Sigmoid colon (tissue), 7 donors: Measurements from ENCODE around the gene TMEM144. TPM values are rescaled to one million over a fixed set of nuclear protein-coding genes. Genes with fewer than 3 reads are reported as not detected.

ENCODE experiments used
- DNase-seq: peaks from one replicate; pipeline ENCODE4 v3.0.0-alpha.2; 2019
- H3K27ac ChIP-seq, 4 donors: fragments of 200-600 bp; sonication (generic); one replicate each; pipeline ENCODE4 v1.5.1; 2016 to 2019; ENCODE audit warnings: mild to moderate bottlenecking in 1 of 4
- H3K27me3 ChIP-seq, 3 donors: fragments of 200-600 bp; sonication (generic); one replicate each; pipeline ENCODE4 v1.5.1; 2019; ENCODE audit warnings: mild to moderate bottlenecking in 1 of 3
- H3K36me3 ChIP-seq, 4 donors: fragments of 200-600 bp; sonication (generic); one replicate each; pipeline ENCODE4 v1.5.1; 2016 to 2019
- H3K4me1 ChIP-seq, 4 donors: fragments of 200-600 bp; sonication (generic); one replicate each; pipeline ENCODE4 v1.5.1; 2017 to 2019
- H3K4me3 ChIP-seq, 4 donors: fragments of 200-600 bp; sonication (generic); one replicate each; pipeline ENCODE4 v1.5.1; 2017 to 2019; ENCODE audit warnings: mild to moderate bottlenecking in 2 of 4, moderate library complexity in 1 of 4
- H3K9me3 ChIP-seq, 4 donors: fragments of 200-600 bp in 3 of 4; sonication (generic) in 3 of 4; one replicate each; pipeline versions ENCODE4 v1.5.1 to v1.6.1; 2013 to 2019
- EP300 ChIP-seq, 4 donors: sonication (generic); formaldehyde crosslinking; IDR thresholded peaks; one replicate each; pipeline ENCODE4 v1.6.1; 2017; ENCODE audit warnings: antibody characterized with exemption in 4 of 4
- POLR2A ChIP-seq, 2 donors: fragments of 450-650 bp; IDR thresholded peaks; one replicate each; pipeline ENCODE4 v1.6.1; 2016; ENCODE audit warnings: antibody characterized with exemption in 2 of 2, mild to moderate bottlenecking in 2 of 2, moderate library complexity in 2 of 2
- POLR2AphosphoS5 ChIP-seq, 4 donors: sonication (generic); formaldehyde crosslinking; IDR thresholded peaks; one replicate each; pipeline ENCODE4 v1.6.1; 2017; ENCODE audit warnings: antibody characterized with exemption in 4 of 4
- WGBS, 2 donors: extraction: QIAGEN DNeasy Blood & Tissue Kit; methylation state at CpG; one replicate each; pipeline ENCODE4 v1.1.7; 2013; 5-methylcytosine and 5-hydroxymethylcytosine counted together
- intact Hi-C: fragments of 100-400 bp; cut with DNase I; formaldehyde crosslinking; loops from one replicate; pipeline ENCODE4 v1.15.1; 2023
- polyA plus RNA-seq, 3 donors: library from polyadenylated mRNA; stranded (reverse); fragments of 200-250 nt; gene quantifications; one replicate each; pipeline ENCODE4 v1.2.3, GENCODE V29; 2013
- total RNA-seq, 4 donors: library from RNA; depleted of rRNA; stranded (reverse); fragments of >200 nt; gene quantifications; one replicate each; pipeline ENCODE4 v1.1.0, GENCODE V29; 2016
- TF ChIP-seq, protein P1 (sequence below), 4 experiments: fragments of 450-650 bp in 3 of 4; fragments of 200-600 bp in 1 of 4; IDR thresholded peaks; one replicate each; pipeline ENCODE4 v1.5.1; 2016 to 2019; ENCODE audit warnings: antibody characterized with exemption in 4 of 4, mild to moderate bottlenecking in 3 of 4, moderate library complexity in 2 of 4
- donor health status: healthy with polysubstance abuse.
- donor health status: Bipolar disorder and iron deficiency.
- donor health status: healthy.

The TMEM144 gene
- total and polyA plus RNA-seq, 7 donors = 3.5 to 12.1 (median 6.4) TPM

DNA sequence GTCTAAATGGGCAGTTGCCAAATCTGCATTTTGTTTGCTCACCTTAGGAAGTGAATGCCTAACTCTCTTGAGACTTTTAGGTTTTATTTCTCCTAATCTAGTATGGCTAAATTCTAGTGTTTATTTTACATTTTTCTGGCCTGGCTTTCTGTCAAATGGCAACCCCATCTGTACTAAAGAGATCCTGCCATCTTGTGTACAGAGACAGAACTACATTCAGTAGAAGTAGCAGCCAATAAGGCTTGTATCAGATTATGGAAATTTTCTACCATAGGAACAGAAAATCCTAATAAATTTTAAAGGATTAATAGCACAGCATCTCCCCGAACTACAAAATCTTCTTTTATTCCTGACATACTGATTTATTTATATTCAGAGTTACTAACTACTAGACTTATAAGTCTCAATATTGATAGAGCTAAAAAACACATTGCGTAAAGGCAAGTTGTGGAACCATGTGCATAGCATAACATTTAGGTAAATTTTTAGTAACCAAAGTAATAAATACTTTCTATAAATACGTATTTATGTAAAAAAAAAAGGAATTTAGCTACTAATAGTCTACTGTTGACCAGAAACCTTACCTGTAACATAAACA is 45.5 kb downstream of the TMEM144 start:
- no peak for DNase-seq
- no peaks in the 10 kb centered on the region for H3K9me3 ChIP-seq
- H3K27ac ChIP-seq = no peak overlapping the region
- H3K4me3 ChIP-seq = no peak overlapping the region
- H3K27me3 ChIP-seq = no peaks in the 10 kb centered on the region
- intact Hi-C loops = loop anchor here (1.0 to 10.0 kb wide), 3 partner anchors 81 to 369 kb away; partner anchors contain the start of gene GASK1B
- H3K36me3 ChIP-seq = no peaks in the 10 kb centered on the region
- no peak for TF ChIP-seq POLR2A (IDR thresholded peaks at IDR 0.05)
- TF ChIP-seq, protein P1, sequence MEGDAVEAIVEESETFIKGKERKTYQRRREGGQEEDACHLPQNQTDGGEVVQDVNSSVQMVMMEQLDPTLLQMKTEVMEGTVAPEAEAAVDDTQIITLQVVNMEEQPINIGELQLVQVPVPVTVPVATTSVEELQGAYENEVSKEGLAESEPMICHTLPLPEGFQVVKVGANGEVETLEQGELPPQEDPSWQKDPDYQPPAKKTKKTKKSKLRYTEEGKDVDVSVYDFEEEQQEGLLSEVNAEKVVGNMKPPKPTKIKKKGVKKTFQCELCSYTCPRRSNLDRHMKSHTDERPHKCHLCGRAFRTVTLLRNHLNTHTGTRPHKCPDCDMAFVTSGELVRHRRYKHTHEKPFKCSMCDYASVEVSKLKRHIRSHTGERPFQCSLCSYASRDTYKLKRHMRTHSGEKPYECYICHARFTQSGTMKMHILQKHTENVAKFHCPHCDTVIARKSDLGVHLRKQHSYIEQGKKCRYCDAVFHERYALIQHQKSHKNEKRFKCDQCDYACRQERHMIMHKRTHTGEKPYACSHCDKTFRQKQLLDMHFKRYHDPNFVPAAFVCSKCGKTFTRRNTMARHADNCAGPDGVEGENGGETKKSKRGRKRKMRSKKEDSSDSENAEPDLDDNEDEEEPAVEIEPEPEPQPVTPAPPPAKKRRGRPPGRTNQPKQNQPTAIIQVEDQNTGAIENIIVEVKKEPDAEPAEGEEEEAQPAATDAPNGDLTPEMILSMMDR (IDR thresholded peaks at IDR 0.05) = peak in 3 of 4 experiments; percentile 54 to 74 (median 61)
- peaks cover 0 to 4% (median 0%) of the 10 kb centered on the region in 4 donors for H3K4me1 ChIP-seq
- 42 to 44% methylated on average over 3 of the region's 3 CpGs for WGBS, 2 donors

DNA sequence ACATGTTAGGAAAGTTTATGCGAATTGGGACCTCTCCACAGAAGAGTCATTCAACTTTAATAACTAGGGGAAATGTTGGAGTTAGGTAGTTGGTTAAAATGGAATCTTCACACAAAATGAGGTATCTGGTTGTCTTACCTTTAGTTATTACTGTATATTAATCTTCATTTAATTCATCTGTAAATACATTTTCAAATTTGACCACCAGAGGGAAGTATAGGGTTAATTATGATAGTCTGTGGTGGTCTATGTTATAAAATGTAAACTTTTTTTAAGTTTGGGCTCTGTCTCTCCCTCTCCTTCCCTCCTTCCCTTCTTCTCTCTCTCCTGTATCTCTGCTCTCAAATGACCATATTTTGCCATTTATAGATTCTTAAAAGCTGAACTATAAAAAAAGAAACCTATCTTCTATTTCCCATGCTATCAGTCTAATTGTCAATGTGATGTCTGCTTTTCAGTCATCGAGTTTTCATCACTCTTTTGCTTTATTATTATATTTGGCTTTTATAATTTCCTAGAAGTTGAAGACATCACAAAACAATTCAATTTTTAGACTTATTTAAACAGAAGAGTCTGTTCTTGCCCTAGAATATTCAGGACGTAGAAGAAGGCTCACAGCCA is 49.8 kb downstream of the TMEM144 start:
- 48 to 49% methylated on average over 3 of the region's 3 CpGs for WGBS, 2 donors
- H3K36me3 ChIP-seq = no peaks in the 10 kb centered on the region
- no peak overlapping the region for H3K27ac ChIP-seq
- H3K27me3 ChIP-seq = no peaks in the 10 kb centered on the region
- DNase-seq = no peak
- no peak for TF ChIP-seq POLR2AphosphoS5 (IDR thresholded peaks at IDR 0.05)
- TF ChIP-seq, protein P1 (IDR thresholded peaks at IDR 0.05) = peak in 1 of 4 experiments; percentile 16
- no peak for TF ChIP-seq POLR2A (IDR thresholded peaks at IDR 0.05)
- TF ChIP-seq EP300 (IDR thresholded peaks at IDR 0.05) = no peak
- no peaks in the 10 kb centered on the region for H3K9me3 ChIP-seq
- H3K4me3 ChIP-seq = no peak overlapping the region
- H3K4me1 ChIP-seq = peaks cover 0 to 4% (median 0%) of the 10 kb centered on the region in 4 donors
- intact Hi-C loops = loop anchor here (10.0 kb wide), 1 partner anchor 85 kb away; the partner anchor contains the start of gene GASK1B

DNA sequence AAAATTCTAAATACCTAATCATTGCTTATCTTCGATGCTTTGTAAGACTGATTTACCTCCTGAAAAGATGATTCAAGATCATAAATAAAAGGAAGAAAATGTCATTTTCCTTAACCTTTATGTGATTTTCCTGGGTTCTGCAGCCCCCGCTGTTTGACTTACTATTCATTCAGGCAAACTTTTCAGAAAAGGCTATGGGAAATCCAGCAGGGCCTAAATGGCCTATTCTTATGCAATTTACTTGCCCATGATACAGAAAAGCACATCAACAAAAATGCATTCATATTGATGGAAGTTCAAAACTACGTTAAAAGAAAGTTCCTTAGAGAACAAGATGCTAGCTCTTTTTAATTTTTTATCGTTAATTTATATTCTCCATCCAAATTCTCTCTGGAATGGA is 51.2 kb downstream of the TMEM144 start:
- no peaks in the 10 kb centered on the region for H3K27me3 ChIP-seq
- 87 to 88% methylated on average over 4 of the region's 4 CpGs for WGBS, 2 donors
- intact Hi-C loops = no loop called here
- no peaks in the 10 kb centered on the region for H3K9me3 ChIP-seq
- no peak overlapping the region for H3K4me3 ChIP-seq
- no peak overlapping the region for H3K27ac ChIP-seq
- no peaks in the 10 kb centered on the region for H3K36me3 ChIP-seq
- H3K4me1 ChIP-seq = peaks cover 0 to 4% (median 0%) of the 10 kb centered on the region in 4 donors
- no peak for TF ChIP-seq POLR2A (IDR thresholded peaks at IDR 0.05)
- no peak for TF ChIP-seq EP300 (IDR thresholded peaks at IDR 0.05)
- TF ChIP-seq POLR2AphosphoS5 (IDR thresholded peaks at IDR 0.05) = no peak
- TF ChIP-seq, protein P1 (IDR thresholded peaks at IDR 0.05) = no peak
- no peak for DNase-seq

DNA sequence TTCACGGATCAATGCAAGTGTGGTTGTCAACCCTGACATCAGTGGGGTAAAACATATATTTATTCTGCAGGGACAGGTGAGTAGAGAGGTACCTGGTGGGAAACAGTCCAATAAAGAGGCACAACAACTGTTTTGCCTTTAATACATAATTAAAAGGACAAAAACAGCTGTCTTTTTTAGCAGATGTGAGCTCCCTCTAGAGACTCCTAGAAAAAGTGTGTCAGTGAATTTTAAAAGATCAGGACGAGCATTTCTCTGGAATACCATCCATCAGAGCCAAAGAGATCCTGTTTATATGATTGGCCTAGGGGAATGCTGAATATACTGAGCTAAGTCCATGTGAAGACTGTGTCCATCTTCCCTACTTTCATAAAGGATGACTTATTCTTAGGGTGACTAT is 58.3 kb downstream of the TMEM144 start:
- no peak overlapping the region for H3K4me3 ChIP-seq
- H3K9me3 ChIP-seq = no peaks in the 10 kb centered on the region
- H3K27ac ChIP-seq = no peak overlapping the region
- H3K36me3 ChIP-seq = no peaks in the 10 kb centered on the region
- intact Hi-C loops = no loop called here
- H3K27me3 ChIP-seq = no peaks in the 10 kb centered on the region
- H3K4me1 ChIP-seq = no peaks in the 10 kb centered on the region
- no peak for DNase-seq
- no peak for TF ChIP-seq EP300 (IDR thresholded peaks at IDR 0.05)
- TF ChIP-seq, protein P1 (IDR thresholded peaks at IDR 0.05) = no peak
- no peak for TF ChIP-seq POLR2AphosphoS5 (IDR thresholded peaks at IDR 0.05)
- TF ChIP-seq POLR2A (IDR thresholded peaks at IDR 0.05) = no peak
- WGBS, 2 donors = 83 to 88% methylated on average over 2 of the region's 2 CpGs
